NCI-H2171 (cell line): ENCODE results near the gene SARM1.
"Not testable (repeated sequence)": the region's sequence is repeated elsewhere in the genome, so short reads cannot be mapped to it uniquely, and the experiment has no call there.

ENCODE experiments used
- DNase-seq: peaks from one replicate; lab custom pipeline; 2025; lab: John Stamatoyannopoulos, UW

The SARM1 gene

GRCh38 chr17:28371245-28372202, at the start of gene SARM1:
Gene SARM1 (plus strand): TSS chr17:28371694. CDS start chr17:28372033, 339 bp downstream.
- peak; percentile 93 for DNase-seq

- DNase-seq = no peak
Measured at GRCh38 chr17:28324267-28324745, 47.2 kb upstream of the SARM1 start.

- DNase-seq = no peak
Measured at GRCh38 chr17:28324781-28325180, 46.7 kb upstream of the SARM1 start.

GRCh38 chr17:28325211-28325610, 46.3 kb upstream of the SARM1 start:
- DNase-seq = no peak

- no peak for DNase-seq
Measured at GRCh38 chr17:28326114-28326513, 45.4 kb upstream of the SARM1 start.

GRCh38 chr17:28327031-28327607, 44.4 kb upstream of the SARM1 start:
- no peak for DNase-seq

- DNase-seq = no peak
Measured at GRCh38 chr17:28327709-28328108, 43.8 kb upstream of the SARM1 start.

- DNase-seq = no peak
Measured at GRCh38 chr17:28328325-28328724, 43.2 kb upstream of the SARM1 start.

GRCh38 chr17:28330671-28331070, 40.8 kb upstream of the SARM1 start:
- no peak for DNase-seq

GRCh38 chr17:28331891-28332420, 39.5 kb upstream of the SARM1 start:
- no peak for DNase-seq

- DNase-seq = no peak
Measured at GRCh38 chr17:28333083-28333746, 38.3 kb upstream of the SARM1 start.

- no peak for DNase-seq
Measured at GRCh38 chr17:28334171-28334570, 37.3 kb upstream of the SARM1 start.

GRCh38 chr17:28334666-28335200, 36.8 kb upstream of the SARM1 start:
- DNase-seq = no peak

- DNase-seq = peak; percentile 99
Measured at GRCh38 chr17:28335201-28335958, 36.1 kb upstream of the SARM1 start, which contains the start of the genes IFT20 and TNFAIP1. Gene IFT20 (minus strand): TSS chr17:28335472. CDS start chr17:28331985, 3,487 bp downstream. Gene TNFAIP1 (plus strand): TSS chr17:28335761. CDS start chr17:28339522, 3,761 bp downstream.

- DNase-seq = peak; percentile 37
Measured at GRCh38 chr17:28335959-28336871, 35.3 kb upstream of the SARM1 start.

- no peak for DNase-seq
Measured at GRCh38 chr17:28338056-28338768, 33.3 kb upstream of the SARM1 start.

- DNase-seq = not testable (repeated sequence)
Measured at GRCh38 chr17:28338769-28339212, 32.7 kb upstream of the SARM1 start.

- no peak for DNase-seq
Measured at GRCh38 chr17:28339431-28339830, 32.1 kb upstream of the SARM1 start.

- DNase-seq = no peak
Measured at GRCh38 chr17:28340374-28340773, 31.1 kb upstream of the SARM1 start.
